Stomach (tissue), 4 donors: Measurements from ENCODE around the gene MSX2.

Experiments
- POLR2A ChIP-seq, 4 donors: fragments of 450-650 bp; IDR thresholded peaks; one replicate each; pipeline ENCODE4 v1.6.1; 2016; ENCODE audit warnings: antibody characterized with exemption in 4 of 4, control low read depth in 2 of 4, mild to moderate bottlenecking in 1 of 4, moderate library complexity in 1 of 4
- TF ChIP-seq, protein P1 (sequence below), 7 experiments: fragments of 450-650 bp in 4 of 7; fragments of 200-600 bp in 3 of 7; sonication (generic) in 3 of 7; IDR thresholded peaks; one replicate each; pipeline ENCODE4 v1.5.1; 2016 to 2019; ENCODE audit warnings: antibody characterized with exemption in 7 of 7, control low read depth in 2 of 7, mild to moderate bottlenecking in 1 of 7

GRCh38 chr5:174775081-174775480 is 50.7 kb downstream of the MSX2 start:
- no peak for TF ChIP-seq POLR2A (IDR thresholded peaks at IDR 0.05)
- TF ChIP-seq, protein P1, sequence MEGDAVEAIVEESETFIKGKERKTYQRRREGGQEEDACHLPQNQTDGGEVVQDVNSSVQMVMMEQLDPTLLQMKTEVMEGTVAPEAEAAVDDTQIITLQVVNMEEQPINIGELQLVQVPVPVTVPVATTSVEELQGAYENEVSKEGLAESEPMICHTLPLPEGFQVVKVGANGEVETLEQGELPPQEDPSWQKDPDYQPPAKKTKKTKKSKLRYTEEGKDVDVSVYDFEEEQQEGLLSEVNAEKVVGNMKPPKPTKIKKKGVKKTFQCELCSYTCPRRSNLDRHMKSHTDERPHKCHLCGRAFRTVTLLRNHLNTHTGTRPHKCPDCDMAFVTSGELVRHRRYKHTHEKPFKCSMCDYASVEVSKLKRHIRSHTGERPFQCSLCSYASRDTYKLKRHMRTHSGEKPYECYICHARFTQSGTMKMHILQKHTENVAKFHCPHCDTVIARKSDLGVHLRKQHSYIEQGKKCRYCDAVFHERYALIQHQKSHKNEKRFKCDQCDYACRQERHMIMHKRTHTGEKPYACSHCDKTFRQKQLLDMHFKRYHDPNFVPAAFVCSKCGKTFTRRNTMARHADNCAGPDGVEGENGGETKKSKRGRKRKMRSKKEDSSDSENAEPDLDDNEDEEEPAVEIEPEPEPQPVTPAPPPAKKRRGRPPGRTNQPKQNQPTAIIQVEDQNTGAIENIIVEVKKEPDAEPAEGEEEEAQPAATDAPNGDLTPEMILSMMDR (IDR thresholded peaks at IDR 0.05): no peak
